Measurements from ENCODE around the gene TENM3.

The TENM3 gene

DNA sequence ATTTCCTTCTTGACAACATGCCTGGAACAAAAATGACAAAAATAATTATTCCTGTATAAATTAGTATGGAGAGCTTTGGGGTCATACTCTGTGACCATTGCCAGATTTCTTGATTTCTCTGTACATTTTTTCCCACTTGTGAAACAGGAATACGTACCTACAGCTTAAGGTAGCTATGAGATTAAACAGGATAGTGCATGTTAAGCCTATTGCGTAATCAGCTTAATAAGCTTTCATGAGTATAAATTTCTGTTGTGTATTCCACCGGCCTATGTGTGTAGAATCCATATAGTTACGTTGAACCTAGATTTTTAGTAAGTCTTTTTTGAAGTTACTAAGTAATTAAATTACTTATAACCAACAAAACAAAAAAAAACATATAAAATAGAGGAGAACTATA is 339.0 kb downstream of the TENM3 start:
- DNase-seq: no peak

DNA sequence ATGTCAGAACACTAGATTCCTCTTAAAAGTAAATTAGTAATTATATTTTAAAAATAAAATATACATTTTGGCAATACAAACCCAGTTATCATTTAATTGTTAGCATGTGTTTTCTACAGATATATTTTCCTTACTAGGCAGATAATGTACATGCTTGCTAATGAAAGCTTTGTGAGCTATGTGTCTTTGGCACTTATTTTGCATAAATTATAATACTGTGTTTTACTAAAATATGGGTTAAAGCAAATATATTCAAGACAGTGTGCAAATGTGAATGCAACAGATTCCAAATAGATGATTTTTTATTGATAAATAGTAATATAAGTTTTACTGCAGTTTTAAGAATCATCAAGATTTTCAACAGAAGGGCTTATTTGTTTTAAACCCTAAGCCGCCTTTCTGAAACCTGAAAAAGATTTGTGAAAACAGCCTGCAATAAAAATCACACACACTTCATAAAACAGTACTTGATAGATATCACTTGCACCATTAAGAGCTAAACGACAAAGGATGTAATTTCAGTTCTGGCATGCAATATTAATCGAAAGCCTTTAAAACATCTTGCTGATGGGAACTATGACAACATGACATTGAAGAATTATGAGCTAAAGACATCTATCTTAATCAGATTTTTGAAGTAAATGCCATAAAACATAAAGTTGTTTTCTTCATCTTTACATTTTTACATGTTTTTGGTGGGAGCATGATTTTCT is 340.7 kb downstream of the TENM3 start:
- DNase-seq: no peak

DNA sequence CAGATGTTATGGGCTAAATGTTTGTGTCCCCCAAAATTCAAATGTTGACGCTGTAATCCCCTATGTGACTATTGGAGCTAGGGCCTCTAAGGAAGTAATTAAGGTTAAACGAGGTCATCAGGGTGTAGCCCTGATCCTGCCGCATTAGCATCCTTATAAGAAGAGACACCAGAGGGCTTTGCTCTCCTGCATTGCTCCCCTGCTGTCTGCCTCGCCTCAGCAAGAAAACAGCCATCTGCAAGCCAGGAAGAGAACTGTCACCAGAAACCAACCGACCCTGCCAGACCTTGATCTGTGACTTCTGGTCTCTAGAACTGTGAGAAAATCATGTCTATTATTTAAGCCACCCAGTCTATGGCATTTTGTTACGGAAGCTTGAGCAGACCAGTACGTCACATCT is 342.1 kb downstream of the TENM3 start:
- DNase-seq: no peak

DNA sequence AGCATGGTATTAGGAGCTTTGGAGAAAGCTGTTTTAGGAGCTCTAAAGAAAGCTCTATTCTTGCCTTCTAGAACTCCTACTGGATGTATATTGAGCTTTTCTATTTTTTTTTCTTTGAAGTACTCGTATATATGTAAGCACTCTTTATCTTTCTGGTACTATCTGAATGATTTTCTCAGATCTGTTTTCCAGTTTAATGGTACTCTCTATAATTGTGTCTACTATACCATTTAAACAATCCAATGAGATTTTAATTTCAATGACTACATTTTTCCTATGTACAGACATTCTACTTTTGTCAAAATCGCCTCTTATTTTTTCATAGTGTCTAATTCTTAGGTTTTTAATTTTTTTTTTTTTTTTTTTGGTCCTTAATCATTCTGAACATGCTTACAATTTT is 345.9 kb downstream of the TENM3 start:
- DNase-seq: no peak

DNA sequence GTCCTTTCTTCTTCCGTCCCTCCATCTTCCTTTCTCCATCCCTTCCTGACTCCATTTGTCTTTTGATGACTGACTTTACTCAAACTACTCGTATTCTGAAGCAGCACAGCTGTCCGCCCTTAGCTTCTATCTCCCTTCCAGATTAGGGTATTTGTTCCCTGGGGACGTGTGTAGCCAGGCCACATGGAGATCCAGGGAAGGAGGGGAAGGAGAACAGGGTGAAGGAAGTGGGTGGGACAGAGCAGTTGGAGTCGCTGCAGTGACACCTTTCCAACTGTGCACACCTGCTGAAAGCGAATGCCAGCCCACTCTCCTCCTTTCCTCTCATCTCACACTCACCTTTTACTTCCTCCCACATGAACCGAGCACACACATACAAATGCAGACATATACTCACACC is 350.2 kb downstream of the TENM3 start:
- DNase-seq: no peak

DNA sequence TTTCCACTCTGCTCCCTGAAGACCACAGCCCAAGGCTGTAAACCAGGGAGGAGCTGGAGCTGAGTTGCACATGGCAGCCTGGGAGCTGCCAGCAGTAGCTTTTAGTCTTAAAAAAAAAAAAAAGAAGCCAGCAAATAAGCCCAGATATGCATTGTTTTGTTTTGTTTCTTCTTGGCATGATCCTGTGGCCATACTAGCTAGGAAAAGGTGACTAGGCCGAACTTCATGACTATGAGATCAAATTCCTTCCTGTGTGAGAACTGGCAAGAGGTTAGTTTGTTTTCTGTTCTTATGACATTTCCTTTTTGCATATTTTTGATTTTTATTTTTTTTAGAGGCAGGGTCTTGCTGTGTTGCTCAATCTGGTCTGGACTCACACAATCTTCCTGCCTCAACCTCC is 350.7 kb downstream of the TENM3 start:
- DNase-seq: no peak

DNA sequence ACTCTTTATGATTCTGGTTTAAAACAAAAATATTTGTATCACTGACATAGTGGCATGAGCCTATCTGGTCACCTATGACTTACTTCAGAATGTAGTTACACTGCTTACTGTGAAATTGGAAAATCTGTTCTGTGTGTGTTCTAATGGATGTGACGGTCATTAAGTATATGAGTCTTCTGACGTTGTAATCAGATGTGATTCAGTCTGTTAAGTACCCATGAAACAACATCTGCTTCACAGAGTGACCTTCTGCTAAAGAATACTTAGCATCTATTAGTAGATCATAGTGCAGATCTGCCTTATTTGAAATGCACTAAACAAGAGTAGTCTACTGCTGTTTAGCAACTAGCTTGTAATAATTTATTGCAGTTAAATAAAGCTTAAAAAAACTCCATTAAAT is 356.9 kb downstream of the TENM3 start:
- no peak for DNase-seq

DNA sequence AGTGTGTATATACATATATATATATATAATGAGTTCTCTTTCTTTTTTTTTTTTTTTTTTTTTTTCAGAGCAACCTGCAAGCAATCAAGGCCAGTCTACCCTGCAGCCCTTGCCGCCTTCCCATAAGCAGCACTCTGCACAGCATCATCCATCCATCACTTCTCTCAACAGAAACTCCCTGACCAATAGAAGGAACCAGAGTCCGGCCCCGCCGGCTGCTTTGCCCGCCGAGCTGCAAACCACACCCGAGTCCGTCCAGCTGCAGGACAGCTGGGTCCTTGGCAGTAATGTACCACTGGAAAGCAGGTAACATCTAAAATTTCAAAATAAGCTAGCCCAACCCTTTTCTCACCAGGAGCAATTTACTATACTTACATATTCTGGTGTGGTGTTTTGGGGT is 357.7 kb downstream of the TENM3 start:
- DNase-seq: no peak

DNA sequence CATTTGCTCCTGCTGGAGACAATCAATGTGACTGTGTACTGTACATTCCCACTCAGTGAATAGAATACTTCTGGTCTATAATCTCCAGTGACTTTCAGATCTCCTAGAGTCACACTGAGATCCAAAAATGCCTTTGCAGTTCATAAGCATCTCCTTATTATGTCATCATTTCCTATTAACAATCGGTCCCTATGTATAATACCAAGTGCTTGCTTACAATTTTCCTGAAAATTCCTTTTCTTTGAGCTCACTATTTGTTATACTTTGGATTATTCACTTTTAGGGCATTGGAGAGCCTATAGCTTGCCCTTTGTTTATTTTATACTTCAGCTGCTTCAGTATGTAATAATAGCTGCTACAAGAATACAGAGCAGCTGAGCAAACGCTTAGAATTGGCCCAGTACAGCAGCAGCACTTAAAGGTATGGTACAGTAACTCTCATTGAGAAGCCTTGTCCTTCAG is 361.0 kb downstream of the TENM3 start:
- peak; percentile 11 for DNase-seq

DNA sequence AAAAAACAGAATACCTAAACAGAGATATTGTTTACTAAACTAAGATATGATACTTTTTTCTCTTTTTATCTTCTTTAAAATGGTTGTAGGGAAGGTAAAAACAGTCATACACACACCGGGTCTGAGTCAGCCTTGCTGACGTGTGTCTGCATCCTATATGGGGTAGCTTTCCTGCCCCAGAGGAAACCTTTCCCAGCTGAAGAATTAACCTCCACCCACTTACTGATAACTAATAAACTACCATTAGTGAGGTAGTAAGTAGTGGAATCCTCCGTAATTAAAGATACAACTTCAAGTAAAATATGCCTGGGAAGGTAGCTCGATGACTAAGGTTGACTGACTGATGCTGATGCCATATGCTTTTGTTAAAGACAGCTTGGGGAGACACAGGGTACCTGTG is 361.8 kb downstream of the TENM3 start:
- no peak for DNase-seq

DNA sequence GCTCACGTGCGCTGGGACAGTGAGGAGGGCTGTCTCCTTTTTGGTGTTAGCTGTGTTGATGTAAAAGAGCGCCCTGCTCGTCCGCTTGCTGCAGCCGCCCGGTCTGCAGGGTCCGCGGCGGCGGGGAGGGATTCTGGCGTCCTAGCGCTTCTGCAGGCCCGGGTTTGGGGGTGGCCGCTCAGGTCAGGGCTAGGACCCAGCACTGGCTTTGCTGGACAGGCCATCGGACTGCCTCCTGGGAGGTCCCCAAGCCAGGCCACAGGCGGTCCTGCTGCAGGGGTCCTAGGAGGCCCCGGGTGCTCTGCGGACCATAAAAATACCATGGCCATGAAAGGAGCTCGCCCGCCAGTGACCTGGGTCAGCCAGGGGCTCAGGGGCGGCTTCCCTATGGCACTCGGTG is 365.3 kb downstream of the TENM3 start:
- DNase-seq: no peak

DNA sequence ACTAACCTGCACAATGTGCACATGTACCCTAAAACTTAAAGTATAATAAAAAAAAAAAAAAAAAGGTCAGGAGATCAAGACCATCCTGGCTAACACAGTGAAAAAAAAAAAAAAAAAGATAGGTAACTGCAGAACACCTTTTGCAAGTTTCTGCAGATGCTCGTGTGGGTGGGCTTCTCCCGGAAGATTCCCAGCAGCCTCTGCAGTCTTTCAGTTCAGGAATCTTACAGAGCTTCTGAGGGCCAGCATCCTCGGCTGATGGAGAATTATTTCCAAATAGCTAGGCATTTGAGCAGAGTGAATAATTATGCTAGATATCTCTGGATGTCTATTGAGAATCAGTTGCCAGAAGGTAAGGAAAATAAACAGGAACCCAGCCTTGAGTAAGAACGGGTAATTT is 373.3 kb downstream of the TENM3 start:
- no peak for DNase-seq

DNA sequence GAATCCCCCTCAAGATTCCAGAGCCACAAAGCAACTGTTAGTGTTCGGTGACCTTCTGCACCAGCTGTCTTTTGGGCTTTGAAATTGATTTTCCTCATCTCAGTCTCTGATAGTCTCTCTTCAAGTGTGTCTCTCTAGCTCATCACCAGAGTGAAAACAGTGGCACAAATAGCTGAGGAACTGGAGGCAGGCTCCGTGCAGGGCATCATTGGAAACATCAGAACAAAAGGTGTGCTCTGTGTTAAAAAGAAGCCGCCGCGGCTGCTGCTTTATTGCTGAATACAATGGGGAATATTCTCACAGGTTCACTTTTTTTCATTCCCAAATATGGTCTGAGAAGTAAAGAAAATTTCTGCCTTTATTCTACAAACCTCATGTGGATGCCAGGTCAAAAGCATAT is 376.5 kb downstream of the TENM3 start:
- DNase-seq: no peak

DNA sequence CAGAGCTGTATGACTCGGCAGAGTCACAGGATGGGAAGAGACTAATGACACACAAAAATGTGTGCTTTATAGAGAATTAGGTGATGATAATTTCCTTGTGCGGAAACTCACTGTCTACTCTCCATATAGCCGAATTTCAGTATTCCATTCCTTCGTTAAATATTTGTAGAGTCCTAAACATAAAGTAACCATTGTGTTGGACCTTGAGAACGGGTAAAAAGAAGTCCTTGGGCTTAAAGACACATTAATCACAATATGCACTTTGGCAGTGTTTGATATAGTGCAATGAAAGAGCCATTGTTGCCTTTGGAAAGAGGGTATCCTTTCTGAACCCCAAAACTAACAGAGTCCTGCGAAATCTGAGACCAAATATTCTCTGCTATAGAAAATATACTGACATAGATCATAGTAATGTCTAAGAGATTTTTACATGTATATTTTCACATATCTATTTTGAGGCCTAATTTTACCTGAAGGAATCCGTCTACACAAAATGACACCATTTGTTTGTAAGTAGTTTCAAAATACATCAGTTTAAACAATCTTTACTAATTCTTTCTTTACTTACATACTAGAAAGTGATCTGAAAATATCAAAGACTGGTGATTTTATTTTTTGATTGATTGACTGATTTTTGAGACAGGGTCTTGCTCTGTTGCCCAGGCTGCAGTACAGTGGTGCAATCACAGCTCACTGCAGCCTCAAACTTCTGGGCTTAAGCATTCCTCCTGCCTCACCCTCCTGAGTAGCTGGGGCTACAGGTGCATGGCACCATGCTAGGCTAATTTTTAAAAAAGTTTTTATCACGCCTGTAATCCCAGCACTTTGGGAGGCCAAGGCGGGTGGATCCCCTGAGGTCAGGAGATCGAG is 377.1 kb downstream of the TENM3 start:
- DNase-seq: no peak

DNA sequence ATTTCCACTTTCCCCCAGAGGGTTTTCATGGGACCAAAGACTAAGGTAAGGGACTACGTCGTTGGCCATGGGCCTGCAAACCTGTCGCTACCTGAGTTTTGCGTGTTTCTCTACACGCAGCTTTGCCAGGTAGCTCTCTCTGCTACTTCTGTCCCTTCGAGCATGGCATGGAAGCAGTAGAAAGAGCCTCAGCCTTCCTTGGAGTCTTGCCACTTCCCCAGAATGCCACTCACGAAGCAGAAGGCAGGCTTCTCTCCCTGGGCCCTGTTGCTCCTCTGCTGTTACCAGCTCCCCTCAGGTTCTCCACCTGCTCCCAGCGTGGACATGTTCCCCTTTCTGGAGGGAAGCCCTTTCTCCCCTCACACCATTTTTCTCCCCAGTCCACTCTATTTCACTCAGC is 381.1 kb downstream of the TENM3 start:
- DNase-seq: no peak

DNA sequence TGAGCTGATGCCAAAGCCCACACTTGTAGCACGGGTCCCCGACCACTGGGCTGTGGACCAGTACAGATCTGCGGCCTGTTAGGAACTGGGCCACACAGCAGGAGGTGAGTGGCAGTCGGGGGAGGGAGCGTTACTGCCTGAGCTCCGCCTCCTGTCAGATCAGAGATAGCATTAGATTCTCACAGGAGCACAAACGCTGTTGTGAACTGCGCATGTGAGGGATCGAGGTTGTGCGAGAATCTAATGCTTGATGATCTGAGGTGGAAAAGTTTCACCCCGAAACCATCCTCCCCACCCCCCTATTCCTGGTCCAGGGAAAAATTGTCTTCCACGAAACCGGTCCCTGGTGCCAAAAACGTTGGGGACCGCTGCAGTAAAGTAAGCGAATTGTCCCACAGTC is 382.0 kb downstream of the TENM3 start:
- no peak for DNase-seq

DNA sequence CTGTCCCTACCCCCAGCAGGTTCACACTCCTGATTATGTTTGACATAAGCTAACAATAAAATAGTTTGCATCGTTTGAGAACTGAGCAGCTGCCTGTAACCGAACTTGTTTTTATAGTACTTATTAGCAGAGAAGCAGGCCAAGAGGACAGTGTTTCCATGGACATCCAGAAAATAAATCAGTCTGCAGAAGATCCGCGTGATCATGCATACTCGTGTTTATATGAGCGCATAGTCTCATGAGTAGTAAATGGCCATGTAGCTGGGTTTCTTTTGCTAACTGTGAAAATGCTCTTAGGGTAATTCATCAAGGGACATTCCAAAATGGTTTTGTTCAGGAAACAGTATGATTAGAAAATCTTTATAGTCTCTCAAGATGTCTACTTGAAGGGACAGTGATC is 384.8 kb downstream of the TENM3 start:
- no peak for DNase-seq

DNA sequence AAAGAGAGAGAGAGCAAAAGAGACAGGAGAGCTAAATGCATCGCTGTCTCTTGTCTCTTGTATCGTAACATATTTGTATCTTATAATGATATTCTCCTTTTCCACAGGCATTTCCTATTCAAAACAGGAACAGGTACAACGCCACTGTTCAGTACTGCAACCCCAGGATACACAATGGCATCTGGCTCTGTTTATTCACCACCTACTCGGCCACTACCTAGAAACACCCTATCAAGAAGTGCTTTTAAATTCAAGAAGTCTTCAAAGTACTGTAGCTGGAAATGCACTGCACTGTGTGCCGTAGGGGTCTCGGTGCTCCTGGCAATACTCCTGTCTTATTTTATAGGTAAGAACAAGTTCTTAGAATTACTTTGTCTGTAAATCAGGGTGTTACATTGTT is 385.3 kb downstream of the TENM3 start:
- no peak for DNase-seq

DNA sequence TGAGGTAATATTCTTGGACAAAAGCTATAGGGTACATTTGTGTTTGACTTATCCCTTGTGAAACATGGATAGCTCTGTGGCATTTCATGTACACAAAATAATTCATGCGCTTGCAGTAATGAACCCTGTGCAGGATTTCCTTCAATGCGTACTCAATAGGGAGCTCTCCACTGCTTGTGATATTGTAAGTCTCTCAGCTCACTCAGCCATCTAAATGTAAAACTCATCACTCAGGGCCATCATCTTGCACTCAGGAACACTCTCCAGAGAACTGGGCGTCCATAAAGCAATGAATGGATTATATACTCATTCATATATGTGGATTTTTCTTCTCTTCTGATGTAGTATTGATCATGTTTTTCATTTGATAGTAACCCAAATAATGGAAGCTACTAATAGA is 385.9 kb downstream of the TENM3 start:
- DNase-seq: no peak

DNA sequence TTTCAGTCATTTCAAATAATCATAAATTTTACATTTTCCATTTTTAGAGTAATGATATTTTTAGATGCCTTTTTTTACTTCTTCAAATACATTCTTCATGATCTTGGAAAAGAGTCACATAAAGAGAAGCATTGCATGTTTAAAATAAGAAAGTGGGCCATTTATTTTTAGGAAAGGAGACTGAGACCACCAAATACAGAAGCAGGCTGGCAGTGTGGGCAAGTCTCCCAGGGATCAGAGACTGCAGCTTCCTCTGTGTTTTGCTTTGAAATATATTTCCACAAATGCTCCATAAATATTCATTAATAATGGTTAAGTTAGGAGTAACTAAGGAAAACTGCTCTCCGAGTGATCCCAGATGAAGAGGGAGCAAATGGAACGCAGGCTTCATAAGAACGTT is 397.3 kb downstream of the TENM3 start:
- no peak for DNase-seq

DNA sequence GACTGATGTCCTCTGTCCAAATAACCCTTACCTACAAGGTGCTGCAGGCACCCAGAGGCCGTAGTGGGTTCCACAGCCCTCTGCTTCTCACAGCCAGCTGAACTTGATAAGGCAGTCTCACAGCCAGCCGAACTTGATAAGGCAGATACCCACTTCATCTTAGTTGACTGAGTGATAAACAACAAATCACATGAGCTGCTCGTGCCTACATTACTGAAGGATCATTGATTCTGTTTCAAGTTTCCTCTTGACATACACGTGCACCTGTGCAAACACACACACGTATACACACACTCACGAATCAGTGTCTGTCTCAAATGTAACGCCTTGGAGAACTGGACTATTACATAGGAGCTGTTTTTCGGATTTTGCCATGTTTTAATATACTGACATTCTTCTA is 397.7 kb downstream of the TENM3 start:
- DNase-seq: peak; percentile 2

DNA sequence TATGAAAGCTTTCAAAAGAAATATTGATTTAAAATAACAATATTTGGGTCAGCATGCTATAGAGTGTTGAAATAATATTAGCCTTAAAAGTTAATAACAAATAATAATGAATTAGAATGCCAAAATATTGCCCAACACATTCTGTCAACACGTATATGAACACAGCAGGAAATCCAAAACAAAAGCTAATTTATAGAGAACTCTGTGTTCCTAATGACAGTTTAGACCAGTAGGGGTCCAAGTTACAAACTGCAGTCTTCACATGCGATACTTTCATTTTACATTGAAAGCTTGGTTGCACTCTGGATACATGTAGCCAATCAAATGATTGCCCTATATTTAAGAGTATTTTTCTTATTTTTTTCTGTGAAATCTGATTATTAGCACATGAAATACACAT is 399.6 kb downstream of the TENM3 start:
- DNase-seq: no peak

DNA sequence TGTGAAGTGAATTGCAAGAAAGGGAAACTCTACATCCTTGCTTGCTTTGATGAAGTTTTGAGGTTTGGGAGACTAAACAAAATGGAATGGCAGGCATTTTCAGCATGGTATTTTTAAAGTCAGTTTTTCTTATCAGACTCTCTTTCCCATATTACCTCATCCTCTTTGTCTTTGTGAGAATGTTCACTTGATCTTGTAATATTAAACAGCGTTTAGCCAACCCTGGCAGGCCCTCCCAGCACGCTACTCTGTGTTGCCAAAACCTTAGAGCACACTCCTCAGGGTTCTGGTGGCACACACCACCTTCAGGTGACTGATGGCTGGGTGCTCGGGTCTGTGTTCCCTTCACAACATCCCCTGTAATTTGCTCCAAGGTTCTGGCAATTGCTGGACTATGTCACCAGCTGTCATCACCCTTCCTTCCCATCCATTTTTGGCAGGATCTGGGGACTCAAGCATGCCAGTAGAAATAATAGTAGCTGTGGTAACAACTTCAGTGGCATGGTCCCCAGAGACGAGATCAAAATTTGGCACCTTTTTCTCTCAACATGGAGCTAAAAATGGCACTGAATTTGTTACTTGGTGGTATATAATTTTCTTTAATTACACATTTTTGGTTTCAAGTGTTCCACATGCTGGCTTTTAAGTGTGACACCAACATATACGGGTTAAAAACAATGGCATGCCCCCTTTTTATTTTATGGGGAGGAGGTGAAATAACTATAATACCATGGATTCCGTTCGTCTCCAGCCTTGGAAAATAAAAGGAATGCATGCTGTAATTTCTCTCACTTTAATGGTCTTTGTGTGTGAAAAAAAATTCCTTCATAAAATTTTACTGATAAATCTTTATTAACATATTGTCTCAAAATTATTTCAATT is 400.8 kb downstream of the TENM3 start:
- no peak for DNase-seq

DNA sequence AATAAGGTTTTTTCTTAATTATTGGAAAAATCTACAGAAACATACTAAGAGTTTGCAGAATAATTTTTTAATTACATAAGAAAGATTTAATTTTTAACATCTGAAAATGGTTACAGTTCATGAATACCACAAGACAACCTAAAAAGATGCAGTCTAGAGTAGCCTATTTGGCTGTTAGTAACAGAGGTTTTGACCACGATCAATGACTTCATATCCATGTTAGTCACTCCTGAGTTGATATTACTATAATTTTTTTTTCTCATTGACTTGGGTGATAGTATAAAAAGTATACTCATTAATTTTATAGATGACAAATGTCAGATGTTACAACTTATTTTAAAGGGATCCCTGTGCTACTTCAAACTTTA is 401.5 kb downstream of the TENM3 start:
- no peak for DNase-seq
